GM18951 (cell line): Measurements from ENCODE around the gene TBC1D19.
"Not testable (repeated sequence)": the region's sequence is repeated elsewhere in the genome, so short reads cannot be mapped to it uniquely, and the experiment has no call there.

Experiments
- POLR2A ChIP-seq: IDR thresholded peaks from 4 replicates; pipeline ENCODE4 v1.6.1; 2011; ENCODE audit warnings: mild to moderate bottlenecking; ENCODE audit not compliant: insufficient read length, insufficient read depth; ENCODE audit errors: extremely low read depth
- in situ Hi-C: fragments of 300-500 bp; cut with MboI; formaldehyde crosslinking; loops from one replicate; pipeline ENCODE4 v1.12.0; 2022; ENCODE audit warnings: low sequenced_read_pairs, mixed read lengths, inconsistent platforms; ENCODE audit not compliant: unreplicated experiment

TBC1D19 gene, protein sequence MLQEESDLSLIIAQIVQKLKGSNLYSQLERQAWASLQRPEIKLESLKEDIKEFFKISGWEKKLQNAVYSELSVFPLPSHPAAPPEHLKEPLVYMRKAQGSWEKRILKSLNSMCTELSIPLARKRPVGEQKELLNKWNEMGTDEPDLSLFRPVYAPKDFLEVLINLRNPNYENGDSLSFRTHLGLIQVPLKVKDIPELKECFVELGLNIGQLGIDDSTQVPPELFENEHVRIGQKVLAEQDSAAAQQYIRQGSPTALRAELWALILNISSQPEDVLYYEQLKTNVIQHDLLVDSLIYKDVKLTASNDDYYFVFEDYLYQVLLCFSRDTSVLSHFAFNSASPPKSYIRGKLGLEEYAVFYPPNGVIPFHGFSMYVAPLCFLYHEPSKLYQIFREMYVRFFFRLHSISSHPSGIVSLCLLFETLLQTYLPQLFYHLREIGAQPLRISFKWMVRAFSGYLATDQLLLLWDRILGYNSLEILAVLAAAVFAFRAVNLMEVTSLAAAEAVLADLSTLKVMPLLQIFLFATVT

DNA sequence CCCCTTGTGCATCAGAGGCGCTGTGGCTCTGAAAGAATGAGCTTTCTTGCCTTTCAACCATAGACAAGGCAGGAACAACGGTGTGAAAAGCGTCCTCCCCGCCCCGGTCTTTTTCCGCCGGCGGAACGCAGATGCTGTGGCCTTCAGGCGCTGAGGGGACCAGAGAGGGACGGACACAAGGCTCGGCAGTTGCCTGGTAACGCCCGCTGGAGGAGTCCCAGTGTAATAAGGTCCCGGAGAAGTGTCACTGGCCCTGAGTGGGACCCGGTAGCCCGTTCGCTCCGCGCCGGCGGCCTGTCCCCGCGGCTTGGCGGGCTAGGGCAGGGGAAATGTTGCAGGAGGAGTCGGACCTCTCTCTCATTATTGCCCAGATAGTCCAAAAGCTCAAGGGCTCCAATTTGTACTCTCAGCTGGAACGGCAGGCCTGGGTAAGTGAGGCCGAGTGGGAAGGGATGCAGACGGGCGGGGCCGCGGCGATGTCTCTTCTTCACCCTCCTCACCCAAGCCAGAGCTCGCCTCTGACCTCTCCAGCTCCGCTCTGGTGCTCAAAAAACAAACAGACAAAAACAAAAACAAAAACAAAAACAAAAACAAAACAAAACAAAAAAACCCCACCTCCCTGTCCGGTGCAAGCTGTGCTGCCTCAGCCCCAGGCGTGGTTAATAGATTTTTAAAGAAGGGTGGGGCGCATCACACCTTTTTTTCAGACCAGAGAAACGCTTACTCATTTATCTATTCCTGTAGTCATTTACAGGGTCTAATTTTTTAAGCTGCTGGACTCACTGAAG lies at the start of gene TBC1D19:
TSS of gene TBC1D19 (plus strand) at position 220 of the 788 bp plus-strand sequence. CDS start at position 330, 110 bp downstream.
- TF ChIP-seq POLR2A: peak; percentile 54
- in situ Hi-C loops: no loop called here

DNA sequence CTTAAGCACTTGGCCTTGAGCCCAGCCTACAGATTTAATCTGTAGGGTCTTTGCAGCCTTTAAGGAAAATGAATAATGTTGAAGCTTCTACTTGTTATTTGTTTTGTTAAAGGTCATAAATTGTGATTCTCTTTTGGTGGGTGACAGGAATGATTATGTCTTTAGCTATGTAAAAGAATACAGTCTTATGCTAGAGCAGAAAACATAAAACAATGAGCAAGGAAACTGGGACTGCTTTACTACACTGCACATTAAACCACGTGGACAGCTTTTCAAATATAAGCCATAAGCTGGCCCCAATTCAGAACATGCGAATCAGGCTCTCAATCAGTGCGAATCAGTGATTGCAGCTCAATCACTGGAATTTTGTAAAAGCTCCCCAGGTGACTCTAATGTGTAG lies 40.9 kb upstream of the TBC1D19 start:
- no peak for TF ChIP-seq POLR2A
- in situ Hi-C loops: no loop called here

DNA sequence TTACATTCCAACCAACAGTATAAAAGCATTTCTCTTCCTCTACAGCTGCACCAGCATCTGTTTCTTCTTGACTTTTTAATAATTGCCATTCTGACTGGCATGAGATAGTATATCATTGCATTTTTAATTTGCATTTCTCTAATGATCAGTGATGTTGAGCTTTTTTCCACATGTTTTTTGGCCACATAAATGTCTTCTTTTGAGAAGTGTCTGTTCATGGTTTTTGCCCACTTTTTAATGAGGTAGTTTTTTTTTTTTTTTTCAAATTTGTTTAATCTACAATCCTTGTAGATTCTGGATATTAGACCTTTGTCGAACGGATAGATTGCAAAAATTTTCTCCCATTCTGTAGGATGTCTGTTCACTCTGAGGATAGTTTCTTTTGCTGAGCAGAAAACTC lies 39.5 kb upstream of the TBC1D19 start:
- in situ Hi-C loops: no loop called here
- no peak for TF ChIP-seq POLR2A

DNA sequence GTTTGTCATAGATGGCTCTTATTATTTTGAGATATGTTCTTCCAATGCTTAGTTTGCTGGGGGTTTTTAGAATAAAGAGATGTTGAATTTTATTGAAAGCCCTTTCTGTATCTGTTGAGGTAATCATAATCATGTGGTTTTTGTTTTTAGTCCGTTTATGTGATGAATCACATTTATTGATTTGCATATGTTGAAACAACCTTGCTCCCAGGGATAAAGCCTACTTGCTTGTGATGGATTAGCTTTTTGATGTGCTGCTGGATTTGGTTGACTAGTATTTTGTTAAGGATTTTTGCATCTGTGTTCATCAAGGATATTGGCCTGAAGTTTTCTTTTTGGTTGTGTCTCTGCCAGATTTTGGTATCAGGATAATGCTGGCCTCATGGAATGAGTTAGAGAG lies 35.5 kb upstream of the TBC1D19 start:
- in situ Hi-C loops: not testable (repeated sequence)

DNA sequence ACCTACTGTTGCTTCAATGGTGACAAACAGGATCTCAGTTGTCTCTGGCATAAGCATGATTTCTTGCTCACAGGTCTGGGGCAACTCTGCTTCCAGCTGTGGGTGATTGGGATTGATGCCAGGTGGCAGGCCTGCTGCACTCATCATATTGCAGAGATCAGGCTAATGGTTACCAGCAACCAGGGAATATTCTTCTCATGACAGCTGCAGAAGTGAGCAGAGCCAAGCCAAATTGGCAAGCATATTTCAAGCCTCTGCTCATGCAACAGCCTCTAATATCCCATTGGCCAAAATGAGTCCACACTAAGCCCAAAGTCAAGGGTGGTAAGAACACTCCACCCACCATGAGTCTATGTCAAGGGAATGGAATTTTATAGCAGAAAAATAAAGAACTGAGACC lies 26.7 kb upstream of the TBC1D19 start:
- in situ Hi-C loops: no loop called here
- TF ChIP-seq POLR2A: no peak

DNA sequence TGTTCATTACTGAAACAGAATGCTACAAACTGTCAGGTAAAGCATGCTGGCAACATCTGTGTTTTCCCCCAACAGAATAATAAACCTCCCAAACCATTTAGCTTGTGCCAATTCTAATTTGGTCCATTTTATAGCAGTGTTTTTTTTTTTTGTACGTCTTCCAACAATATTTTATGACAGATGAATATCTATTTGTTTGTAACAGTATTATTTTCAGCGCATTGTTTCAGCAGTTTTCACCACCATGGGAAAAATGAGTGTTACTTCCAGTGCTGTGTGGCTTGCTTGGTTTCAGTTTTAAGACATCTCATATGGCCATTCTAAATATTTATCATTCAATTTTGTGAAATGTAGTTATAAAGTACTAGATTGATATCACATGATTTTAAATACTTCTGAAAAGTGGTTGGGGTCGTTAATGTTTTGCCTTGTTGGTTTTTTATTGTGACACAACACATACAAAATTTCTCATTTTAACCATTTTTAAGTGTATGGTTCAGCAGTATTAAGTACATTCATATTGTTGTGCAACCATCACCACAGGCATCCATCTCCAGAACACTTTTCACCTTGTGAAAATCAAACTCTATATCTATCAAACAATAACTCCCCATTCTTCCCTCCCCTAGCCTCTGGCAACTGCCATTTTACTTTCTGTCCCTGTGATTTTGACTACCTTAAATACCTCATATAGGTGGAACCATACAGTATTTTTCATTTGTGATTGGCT lies 25.6 kb upstream of the TBC1D19 start:
- TF ChIP-seq POLR2A: no peak
- in situ Hi-C loops: no loop called here

DNA sequence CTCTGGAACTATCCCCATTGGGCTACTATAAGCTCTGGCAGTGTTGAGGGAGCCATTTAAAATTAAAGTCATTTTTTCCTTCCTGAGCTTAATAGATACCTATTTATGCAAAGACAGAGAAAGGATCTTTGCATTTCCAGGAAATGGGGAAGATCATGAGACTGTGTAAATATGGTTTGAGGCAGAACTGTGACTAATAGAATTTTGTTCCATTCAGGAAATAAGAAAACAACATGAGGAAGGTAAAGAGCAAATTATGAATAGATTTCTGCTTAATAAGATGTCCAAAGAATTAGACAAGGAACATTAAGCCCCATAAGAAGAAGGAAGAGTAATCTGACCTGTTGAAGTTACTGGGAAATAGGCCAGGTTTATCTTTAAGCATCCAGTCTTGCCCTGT lies 17.8 kb upstream of the TBC1D19 start:
- in situ Hi-C loops: no loop called here
- TF ChIP-seq POLR2A: no peak

DNA sequence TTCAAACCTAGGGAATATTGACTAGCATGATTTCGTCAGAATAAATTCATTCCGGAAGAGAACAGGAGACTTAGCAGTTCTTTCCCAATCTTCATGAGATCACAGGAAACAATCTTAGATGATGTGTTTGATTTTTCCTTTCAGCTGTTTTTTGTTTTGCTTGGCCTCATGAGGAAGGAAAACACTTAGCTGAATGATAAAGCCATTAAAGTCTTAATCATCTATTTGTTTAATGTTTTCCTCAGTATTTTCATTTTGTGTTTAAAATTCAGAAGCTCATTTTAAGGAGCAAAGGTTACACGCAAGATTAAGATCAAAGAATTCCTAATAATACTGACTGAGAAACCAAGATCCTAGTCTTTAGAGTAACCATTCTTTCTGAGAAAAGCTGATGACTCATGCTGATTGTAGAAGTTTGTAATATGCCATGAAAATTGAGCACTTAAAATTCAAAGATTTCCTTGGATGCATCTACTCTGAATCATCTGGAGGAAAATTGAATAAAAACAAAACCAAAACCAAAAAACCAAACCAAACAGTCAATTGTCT lies 15.4 kb upstream of the TBC1D19 start:
- in situ Hi-C loops: no loop called here
- no peak for TF ChIP-seq POLR2A

DNA sequence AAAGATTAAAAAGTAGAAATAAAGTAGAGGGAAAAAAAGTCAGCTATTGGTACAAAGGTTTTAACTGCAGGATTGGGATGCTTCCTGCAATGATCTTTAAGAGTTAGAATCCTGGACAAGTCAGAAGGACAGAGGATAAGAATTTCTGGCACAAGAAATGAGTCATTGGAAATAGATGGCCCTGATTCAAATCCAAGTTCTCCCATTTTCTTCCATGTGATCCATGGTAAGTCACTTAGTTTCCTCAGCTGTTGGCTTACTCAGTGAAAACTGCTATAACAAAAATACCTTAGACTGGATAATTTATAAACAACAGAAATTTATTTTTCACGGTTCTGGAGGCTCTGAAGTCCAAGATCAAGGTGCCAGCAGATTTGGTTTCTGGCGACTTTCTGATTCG lies 13.3 kb upstream of the TBC1D19 start:
- no peak for TF ChIP-seq POLR2A
- in situ Hi-C loops: no loop called here

DNA sequence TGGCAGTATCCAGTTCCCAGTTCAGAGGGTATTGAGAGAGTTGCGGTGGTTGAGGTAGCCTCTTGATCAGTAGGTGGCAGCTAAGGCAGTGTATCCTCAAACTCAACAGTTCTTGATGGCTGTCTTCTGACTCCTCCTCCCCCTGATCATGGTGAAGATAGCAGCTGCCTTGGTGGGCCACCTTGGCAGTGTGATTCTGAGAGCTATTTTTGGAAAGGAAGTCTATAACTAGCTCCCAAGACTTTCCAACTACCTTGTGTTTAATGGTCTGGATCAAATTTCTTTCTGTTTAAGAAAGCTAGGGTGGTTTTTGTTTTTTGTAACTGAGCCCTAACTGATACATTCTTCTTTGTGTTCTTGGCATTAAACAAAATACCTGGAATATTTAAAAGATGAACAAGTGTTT lies 10.5 kb upstream of the TBC1D19 start:
- in situ Hi-C loops: no loop called here
- no peak for TF ChIP-seq POLR2A

DNA sequence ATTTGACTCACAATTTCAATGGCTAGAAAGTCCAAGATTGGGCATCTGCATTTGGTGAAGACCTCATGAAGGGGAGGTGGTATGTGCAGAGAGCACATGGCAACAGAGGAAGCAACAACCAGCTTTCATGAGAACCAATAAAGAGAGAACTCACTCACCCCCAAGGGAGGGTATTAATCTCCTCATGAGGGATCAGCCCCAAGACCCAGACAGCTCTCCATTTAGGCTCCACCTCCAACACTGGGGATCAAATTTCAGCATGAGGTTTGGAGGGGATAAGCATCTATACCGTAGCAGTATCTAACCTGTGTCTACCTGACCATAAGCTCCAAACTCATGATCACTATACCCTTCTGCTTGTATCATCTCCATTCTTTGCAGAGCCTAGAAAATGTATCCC lies 9.3 kb upstream of the TBC1D19 start:
- TF ChIP-seq POLR2A: no peak
- in situ Hi-C loops: no loop called here

DNA sequence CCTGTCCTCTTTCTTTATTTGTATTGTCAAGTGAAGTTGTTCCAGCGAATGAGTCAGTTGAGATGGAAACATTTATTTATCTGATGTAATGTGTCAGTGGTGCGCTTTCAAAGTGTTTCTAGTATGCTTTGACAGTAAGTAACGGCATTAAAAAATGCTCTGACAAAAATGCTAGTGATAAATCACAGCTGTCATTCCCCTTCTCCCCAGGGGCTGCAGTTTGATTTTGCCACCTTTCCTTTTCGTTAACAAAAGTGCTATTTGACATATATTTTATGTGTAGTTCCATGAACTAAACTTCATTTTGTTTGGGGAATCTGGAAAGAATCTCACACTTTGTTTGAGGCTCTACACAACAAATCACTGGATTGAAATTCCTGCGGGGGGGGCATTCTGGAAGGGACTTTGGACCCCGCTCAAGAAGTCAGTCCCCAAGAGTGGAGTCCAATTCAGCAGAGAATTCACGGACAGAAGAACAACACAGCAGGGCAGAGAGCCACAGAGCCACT lies 7.6 kb upstream of the TBC1D19 start:
- no peak for TF ChIP-seq POLR2A
- in situ Hi-C loops: no loop called here

DNA sequence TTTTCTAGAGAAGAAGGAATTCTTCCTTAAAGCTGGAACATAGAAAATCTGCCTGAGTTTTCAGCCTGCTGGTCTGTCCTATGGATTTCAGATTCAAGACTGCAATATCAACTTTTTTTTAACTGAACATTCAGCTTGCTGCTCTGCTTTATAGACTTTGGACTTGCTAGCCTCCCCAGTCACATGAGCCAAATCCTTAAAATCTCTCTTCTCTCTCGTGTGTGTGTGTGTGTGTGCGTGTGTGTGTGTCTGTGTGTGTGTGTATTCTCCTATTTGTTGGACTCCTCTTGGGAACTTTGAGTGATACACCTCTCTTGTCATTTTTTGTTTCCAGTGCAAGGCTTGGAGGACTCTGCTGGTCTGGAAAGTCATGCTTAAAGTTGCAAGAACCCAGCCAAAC lies 6.8 kb upstream of the TBC1D19 start:
- TF ChIP-seq POLR2A: no peak
- in situ Hi-C loops: no loop called here
